ENCODE data around the gene GRIA4.
"Not testable (repeated sequence)": the region's sequence is repeated elsewhere in the genome, so short reads cannot be mapped to it uniquely, and the experiment has no call there.

The GRIA4 gene

DNA sequence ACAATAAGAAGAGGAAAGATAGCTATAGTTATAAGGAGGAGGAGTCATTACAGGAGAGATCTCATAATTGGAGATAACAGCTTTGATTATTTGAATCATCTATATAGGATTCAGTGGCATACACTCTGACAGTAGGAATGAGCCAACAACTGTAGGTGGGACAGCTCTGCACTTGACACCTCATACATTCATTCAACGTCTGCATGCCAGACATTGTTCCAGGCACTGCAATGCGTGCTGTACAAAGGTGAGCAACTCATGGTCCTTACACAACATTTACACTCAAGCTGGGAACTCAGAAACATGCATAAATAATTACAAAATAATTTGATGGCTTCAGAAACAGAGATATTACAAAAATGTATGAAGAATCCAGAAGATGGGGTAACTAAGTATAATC is 257.9 kb downstream of the GRIA4 start:
- no peak for DNase-seq

DNA sequence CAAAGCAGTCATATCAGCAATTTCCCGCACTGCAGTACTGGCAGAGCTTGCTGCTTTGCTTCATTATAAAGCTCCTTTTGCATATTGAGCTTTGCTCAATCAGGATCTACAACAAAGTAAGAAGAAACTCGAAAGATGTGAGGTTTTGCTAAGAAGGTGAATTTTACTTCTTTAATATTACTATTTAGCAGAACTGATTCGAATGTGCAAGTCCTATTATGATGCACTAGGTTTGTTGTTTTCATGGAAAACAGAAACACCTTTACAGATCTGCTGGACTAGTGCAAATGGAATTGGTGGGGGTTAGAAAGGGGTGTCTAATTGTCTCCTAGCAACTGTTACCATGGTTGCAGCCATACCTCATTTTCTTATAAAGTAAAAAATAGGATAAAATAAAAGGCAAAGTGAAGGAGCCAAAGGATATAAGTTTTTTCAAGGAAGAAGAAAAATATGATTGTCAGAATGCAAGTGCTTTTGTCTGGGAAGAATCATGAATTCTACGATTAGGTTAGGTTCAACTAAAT is 259.0 kb downstream of the GRIA4 start:
- no peak for DNase-seq

DNA sequence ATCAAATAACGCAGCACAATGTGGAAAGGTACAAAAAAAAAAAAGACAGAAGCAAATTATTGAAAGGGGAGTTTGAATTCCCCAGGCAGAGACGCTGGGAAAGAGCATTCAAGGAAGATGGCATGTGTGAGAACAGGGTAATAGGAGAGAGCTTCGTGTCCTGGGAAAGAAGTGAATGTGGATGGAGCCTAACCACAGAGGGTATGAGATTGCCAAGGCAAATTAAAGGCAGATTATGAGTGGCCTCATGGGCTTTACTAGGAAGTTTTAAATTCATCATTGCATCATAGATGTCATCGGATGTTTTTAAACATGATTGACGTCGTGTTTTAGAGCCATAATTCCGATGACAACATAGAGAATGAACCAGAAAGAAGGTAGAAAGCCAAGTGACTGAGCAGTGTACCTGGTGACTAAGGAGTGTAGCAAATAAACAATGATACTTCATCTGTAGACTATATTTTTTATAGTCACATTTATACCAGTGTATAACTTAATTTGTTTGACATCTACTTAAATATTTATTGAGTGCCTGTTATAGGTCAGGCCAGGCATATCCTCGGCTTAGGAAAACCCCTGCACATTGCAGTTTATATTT is 260.7 kb downstream of the GRIA4 start:
- no peak for DNase-seq

DNA sequence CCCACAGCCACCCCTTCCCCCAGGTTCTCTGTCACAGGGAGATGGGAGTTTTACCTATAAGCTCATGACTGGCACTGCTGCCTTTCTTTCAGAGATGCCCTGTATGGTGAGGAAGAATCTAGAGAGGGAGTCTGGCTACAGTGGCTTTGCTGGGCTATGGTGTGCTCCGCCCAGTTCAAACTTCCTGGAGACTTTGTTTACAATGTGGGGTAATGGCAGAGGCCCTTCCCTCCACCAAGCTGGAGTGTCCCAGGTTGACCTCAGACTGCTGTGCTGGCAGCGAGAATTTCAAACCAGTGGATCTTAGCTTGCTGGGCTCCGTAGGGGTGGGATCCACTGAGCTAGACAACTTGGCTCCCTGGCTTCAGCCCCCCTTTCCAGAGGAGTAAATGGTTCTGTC is 268.6 kb downstream of the GRIA4 start:
- DNase-seq: no peak

DNA sequence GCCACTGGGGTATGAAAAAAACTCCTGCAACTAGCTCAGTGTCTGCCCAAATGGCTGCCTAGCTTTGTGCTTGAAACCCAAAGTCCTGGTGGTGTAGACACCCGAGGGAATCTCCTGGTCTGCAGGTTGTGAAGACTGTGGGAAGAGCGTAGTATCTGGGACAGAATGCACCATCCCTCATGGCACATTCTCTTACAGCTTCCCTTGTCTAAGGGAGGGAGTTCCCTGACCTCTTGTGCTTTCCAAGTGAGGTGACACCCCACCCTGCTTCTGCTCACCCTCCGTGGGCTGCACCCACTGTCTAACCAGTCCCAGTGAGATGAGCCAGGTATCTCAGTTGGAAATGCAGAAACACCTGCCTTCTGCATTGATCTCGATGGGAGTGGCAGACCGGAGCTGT is 269.1 kb downstream of the GRIA4 start:
- not testable (repeated sequence) for DNase-seq

DNA sequence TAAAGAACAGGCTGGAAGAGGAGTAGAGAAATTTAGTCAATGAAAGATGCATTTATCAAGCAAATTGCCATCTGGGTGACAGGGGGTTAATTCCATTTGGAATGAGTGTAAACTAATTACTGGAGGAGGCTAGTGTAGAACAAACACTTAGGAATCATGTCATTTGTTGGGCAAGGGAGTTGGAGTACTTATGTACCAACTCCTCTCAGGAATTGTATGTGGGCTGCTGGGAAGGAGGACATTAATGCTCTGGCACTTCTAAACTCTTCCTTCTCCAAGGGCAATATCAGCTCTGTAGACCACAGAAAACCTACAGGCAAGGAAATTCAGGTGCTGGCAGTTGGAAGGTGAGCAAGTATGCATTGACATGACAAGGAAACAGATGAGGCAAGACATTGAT is 271.2 kb downstream of the GRIA4 start:
- DNase-seq: no peak

DNA sequence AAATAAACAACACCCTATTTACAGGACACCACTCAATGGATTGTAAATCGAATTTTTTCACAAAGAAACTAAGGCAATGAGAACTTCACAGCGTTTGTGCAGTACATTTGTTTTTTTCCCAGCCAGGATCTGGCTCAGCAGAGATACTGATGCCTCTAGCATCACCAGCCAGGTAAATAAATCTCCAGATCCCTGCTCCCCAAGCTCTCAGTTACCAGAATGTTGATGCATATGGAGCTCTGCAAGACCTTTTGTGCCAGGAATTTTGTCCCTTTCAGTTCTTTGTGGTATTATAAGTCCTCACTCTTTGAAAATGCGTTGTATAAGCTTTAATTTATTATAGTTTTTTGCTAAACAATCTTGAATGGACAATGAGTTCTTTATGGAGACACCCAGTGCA is 274.6 kb downstream of the GRIA4 start:
- DNase-seq: no peak

DNA sequence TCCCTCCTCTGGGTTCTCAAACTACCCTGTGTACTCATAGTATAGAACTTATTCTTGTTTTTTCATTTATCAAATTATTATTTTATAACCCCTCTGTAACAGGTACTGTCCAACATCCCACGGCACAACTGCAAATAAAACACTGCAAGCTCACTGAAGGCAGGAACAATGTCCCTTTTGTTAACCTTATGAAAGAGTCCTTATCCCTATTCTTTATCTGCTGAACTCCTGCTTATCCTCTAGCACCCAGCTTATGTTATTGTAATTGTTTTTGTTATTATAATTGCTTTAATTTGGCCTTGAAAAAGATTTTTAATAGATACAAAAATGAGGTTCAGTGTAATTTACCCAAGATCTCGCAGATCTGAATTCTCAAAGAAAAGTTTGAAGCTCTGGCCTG is 281.8 kb downstream of the GRIA4 start:
- no peak for DNase-seq

DNA sequence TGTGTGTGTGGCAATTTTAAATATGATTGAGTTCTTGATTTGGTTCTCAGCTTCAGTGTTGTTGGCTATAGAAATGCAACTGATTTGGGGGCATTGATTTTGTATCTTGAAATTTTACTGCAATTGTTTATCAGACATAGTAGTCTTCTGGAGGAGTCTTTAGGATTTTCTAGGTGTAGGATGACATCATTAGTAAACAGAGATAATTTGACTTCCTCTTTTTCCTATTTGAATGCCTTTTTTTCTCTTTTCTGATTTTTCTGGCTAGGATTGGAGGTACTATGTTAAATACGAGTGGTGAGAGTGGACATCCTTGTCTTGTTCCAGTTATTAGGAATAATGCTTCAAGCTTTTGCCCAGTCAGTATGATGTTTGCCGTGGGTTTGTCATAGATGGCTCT is 287.3 kb downstream of the GRIA4 start:
- no peak for DNase-seq

DNA sequence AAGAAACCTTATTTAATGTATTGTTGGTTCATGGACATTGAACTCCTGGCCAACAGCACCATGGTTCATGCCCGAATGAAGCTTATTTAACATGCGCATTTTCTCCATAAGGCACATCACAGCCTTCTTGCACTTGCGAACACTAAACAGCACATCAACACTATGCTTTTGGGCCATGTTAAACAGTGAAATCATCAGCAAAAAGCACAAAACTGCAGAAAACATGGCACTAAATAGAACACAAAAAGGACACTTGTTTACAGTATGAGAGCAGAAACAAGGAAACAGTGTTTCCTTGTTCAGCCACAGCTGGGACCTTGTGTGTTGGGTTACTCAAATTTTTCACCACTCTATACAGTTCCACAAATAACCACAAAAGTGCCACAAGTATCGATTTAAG is 289.9 kb downstream of the GRIA4 start:
- DNase-seq: no peak

DNA sequence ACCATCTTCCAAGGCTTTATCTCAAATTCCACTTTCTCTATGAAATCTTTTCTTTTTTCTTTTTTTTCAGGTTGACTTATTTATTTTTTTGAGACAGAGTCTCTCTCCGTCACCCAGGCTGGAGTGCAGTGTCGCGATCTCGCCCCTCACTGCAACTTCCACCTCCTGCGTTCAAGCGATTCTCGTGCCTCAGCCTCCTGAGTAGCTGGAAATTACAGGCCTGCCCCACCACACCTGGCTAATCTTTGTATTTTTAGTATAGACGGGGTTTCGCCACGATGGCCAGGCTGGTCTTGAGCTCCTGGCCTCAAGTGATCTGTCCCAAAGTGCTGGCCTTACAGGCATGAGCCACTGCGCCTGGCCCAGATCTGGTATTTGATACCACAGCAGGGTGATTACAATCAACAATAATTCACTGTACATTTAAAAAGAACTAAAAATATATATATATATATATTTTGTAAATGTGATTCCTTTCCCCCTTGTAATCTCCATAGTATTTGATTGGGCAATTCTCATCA is 290.7 kb downstream of the GRIA4 start:
- no peak for DNase-seq

DNA sequence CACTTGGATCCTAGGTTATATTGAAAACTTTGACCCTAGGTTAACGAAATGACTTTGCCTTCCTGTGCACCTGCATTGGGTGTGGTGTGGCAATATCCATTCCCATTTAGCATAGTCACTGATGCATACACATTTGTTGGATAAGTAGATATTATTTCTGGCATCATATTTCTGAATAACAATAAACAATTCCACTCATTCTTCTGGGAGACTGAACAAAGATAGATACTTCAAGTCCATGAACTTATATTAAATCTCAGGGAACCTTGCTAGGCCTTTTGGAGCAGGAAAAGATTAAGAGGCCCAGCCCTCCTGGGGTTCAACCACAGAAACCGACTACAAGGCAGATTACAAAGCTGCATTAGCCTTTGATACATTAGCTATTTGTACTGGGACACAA is 293.2 kb downstream of the GRIA4 start:
- no peak for DNase-seq

DNA sequence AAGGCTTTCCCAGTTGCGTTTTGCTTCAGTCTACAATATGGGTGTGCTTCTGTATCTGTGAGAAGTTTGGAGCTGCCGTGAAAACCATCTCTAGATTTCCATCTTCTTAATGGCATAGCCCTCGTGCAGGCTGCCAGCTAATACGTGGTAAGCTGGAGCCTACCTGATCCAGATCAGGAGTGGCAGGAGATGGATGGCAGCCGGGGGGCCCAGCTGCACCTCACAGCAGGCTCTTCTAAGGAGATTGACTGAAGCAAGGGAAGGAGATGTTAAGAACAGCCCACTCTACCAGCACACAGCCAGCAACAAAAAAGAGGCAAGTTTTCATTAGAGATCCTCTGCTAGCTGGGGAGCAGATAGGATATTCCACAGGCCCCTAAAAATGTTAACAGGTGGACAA is 296.6 kb downstream of the GRIA4 start:
- no peak for DNase-seq

DNA sequence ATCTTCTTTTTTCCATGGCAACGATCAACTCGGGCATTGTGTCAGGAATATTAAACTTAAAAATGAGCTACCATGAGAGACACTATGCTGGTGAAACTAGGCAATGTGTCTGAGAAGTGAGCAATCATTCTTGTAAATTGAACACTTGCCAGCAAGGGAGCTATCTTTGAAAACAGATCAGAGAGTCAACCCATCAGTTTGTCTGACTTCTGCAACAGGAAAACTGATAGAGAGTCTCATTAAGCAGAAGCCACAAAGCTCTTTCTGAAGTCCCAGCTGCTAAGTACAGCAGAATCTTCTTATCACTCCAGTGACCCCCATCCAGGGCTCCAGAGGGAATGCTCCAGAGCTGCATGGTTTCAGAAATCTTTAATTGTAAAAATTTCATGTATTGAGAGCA is 297.4 kb downstream of the GRIA4 start:
- no peak for DNase-seq

DNA sequence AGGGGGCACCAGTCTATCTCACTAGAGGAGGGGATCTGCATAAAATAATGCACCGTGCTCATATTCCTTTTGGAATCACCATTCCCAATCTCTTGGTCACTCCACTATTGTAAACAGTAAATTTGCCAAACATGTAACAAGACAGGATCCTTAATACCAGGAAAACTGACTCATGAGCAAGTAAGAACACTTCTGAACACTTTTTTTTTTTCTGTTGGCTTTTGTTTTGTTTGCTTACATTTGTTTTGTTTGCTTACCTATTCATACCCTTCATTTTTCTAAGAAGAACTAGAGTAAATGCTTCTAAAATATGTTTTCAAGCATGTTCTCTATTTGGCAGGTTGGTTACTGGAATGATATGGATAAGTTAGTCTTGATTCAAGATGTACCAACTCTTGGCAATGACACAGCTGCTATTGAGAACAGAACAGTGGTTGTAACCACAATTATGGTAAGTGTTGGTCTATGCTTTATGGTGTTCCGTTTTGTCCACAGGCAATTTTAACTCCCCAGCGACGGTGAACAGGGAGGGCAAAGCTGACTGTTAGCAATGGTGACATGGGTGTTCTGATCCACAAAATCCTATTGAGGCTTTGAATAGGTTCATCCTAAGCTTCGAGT is 300.3 kb downstream of the GRIA4 start:
- no peak for DNase-seq

DNA sequence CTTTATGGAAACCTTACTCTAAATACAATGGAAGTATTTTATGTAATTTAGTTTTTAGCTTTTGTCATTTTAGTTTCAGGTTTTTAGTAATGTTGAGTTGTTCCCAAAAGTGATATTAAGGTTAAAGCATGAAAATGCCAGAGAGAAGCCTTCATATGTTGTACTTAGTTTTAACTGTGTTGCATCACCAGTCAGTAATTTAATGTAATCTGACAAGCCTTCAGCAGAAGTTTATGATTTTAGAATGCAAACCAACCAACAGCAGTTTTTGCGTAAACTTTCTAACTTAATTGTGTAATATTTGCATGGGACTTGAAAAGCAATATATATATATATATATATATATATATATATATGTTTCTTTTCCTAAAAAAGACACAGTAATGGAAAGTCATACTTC is 301.6 kb downstream of the GRIA4 start:
- DNase-seq: no peak

DNA sequence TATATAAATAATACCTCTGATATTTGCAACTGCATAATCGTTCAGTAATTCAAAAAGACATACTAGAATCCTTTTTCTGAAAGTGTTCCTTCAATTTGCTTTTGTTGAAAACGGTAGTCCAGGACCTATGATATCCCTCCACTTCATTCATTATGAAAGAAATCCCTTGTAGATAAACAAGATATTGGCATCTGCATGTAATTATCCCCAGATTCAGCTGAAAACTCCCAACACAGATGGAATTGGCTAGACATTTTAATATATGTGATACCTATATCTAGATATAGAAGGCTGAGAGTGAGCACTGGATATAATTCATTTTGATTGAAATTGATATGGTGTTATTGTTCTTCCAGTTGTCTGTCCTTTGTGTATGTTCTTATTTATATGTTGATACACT is 302.8 kb downstream of the GRIA4 start:
- DNase-seq: no peak

DNA sequence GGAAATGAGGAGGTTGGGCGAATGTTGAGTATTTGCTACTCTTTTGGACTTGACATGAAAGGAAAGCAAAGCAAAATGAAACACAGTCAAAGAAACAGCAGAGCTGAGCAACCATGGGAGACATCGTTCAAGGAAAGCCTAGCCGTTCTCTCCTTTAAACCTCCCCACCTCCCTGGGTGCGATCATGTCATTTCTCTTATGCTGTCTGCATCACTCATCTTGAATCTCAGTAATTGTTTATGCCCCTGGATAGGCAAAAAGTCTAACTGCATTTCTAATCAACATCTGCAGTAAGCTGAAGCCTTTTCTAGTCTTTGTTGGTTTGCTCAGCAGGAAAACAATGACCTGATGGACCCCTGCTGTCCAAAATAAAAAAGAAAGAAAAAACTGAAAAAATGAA is 305.1 kb downstream of the GRIA4 start:
- DNase-seq: no peak

DNA sequence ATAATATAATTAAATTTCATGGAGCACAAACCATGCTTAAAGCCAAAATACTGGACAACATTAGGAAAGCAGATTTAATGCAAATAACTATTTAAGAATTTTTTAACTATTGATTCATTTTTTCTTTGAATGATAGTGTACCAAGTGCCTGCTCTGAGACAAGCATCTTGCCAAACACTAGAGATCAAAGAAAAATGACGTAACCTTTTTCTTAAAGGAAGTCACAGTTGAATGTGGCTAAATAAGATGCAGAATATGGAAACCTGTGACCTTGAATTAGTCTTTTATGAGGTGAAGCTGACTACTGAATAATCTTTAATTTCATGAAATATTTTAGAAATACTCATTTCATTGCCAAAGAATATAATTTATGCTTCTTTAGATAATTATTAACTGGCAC is 308.2 kb downstream of the GRIA4 start:
- no peak for DNase-seq

DNA sequence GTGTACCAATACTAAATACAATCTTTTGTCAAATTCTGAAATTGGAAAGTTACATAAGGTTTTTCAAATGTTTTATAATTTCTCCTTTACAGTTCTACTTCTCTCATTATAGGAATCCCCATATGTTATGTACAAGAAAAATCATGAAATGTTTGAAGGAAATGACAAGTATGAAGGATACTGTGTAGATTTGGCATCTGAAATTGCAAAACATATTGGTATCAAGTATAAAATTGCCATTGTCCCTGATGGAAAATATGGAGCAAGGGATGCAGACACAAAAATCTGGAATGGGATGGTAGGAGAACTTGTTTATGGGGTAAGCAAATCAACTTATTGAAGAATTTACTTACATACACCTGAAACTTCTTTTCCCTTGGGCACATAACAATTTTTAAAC is 308.7 kb downstream of the GRIA4 start:
- no peak for DNase-seq

DNA sequence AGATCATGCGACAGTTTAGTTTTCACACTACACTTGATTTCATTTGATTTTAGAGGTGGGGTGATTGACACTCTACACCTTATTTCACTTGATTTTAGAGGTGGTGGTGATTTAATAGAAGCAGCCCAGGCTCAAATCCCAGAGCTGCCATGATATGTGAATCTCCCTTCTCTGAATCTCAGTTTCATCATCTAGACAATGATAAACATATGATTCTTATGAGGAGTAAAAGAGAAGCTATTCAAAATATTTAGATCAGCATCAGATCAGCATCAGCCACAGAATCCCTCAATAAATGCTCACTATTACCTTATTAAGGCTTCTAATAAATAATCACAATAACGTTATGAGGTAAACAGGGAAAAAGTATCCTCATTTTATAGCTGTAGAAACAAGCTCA is 313.4 kb downstream of the GRIA4 start:
- DNase-seq: no peak

DNA sequence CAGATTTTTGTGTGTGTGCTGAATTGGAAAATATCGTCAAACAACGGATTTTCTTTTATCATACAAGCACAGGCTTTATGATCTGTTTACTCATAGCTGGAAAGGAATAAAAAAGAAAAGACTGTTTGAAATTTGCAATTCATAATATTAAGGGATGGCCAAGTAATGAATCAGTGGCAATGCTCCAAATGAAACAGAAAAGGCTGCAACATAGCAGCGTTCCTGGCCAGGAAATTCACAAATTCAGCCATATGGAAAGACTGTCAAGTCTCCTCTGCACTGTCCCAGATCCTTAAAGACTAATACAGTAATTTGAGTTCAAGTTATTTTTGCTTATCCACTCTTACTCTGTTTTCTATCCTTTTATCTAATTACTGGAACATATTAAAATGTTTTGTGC is 313.9 kb downstream of the GRIA4 start:
- no peak for DNase-seq

DNA sequence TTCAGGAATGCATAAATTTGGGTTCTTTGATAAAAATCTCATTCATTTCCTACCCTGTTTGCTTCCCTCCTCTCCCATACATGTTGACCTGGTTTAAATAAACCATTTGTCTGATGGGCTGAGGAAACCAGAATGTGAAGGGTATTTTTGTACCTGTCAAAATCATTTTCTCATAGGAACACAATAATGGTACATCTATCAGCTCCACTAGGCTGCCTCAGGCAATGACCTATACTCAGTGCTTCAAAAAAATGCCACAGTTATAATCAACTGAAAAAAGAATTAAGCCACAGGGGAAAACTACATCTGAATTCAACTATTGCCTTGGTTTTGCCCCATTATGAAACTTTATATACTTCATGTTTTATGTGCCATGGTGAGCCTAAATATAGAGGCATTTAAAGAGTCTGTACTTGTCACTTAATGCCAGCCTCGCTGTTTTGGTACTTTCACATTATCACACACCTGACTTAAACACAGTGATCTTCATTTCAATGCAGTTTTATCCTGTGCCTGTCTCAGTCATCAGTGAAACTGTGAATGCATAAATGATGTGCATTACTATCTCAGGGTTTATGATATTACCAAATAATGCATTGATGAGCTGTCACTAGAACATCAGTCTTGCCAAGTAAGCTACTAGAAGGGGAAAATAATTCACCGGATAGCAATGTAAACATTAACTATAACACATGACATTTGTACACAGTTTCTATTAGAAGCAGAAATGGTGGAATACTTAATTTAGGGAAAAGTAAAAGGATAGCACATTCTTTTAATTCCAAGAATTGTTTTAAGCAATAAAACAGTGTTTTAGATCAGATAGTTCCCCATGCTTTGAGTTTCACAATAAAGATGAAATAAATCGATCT is 319.4 kb downstream of the GRIA4 start:
- no peak for DNase-seq

DNA sequence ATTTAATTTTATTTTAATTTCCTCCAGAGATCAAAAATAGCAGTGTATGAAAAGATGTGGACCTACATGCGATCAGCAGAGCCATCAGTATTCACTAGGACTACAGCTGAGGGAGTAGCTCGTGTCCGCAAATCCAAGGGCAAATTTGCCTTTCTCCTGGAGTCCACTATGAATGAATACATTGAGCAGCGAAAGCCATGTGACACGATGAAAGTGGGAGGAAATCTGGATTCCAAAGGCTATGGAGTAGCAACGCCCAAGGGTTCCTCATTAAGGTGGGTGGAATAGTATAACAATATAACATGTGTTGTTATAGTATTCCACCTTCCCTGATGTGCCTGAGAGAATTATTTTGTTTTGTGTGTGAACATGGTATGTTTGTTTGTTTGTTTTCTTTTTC is 323.8 kb downstream of the GRIA4 start:
- DNase-seq: no peak

Data from NCI-H2171 (cell line).